Measurements from ENCODE around the gene RAB44. TPM values are rescaled to one million over a fixed set of nuclear protein-coding genes. Genes with fewer than 3 reads are reported as not detected.

RAB44 gene
- total and polyA plus RNA-seq, 2 of the 4 experiments (the other 2 are of a cell fraction), result 0.03 TPM; not detected in 1

DNA sequence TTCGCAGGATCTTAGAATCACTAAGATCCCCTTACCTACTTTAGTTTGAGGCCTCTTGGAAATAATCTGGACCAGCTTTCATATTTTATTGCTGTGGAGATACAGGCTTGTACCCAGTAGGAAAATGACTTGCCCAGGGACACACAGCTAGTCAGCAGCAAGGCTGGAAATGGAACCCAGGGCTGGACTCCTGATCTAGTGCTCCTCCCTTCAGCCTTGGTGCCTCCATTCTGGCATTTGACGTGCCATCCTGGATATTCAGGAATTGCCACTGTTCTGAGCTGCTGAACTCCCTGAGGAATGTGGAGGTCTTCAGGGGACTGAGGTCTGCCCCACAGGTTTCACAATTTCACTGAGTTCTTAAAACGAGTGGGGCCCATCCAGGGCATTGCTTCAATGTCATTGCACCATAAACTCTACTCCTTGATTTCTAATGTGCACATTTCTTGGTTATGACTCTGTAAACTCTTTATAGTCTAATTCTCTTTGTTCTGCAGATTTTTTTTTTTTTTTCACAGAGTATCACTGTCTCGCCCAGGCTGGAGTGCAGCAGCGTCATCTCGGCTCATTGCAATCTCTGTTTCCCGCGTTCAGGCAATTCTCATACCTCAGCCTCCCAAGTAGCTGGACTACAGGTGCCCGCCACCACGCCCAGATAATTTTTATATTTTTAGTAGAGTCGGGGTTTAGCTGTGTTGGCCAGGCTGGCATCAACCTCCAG, 45.8 kb upstream of the RAB44 start:
- ChIA-PET POLR2A (ENCODE audit: unreplicated experiment) (interaction anchor here (0.8 kb wide), 1 partner anchor 27 kb away, joined by 3 read pairs; the partner anchor contains the start of gene CDKN1A), CTCF (interaction anchor here (0.6 kb wide), 1 partner anchor 338 kb away, joined by 3 read pairs; no protein-coding TSS in a partner anchor)
- Histone ChIP-seq H2BK15ac (ENCODE audit: low read depth, low read length) (no peak overlapping the region), H3K4me1 (ENCODE audit: control insufficient read depth, insufficient read depth, low read length) (0 out of 2 replicates have a peak, but pooled peaks cover 2% of the 10 kb centered on the region), H3K36me3 (ENCODE audit: control insufficient read depth, insufficient read depth, low read length) (no peaks in the 10 kb centered on the region), H3K23ac (ENCODE audit: low read depth, low read length) (no peak overlapping the region), H4K8ac (ENCODE audit: low read depth in 2 of 2, low read length in 2 of 2) (no peak overlapping the region), H3K79me1 (ENCODE audit: low read depth in 1 of 2, low read length in 2 of 2) (no peaks in the 10 kb centered on the region), H3K4me2 (ENCODE audit: low read depth, low read length) (no peak overlapping the region), H3K27ac (ENCODE audit: insufficient read depth, low read length) (no peak overlapping the region), H3K9ac (ENCODE audit: low read depth, low read length) (no peak overlapping the region), H2BK120ac (ENCODE audit: low read depth, low read length) (no peak overlapping the region), H2AK5ac (ENCODE audit: low read depth, low read length) (no peak overlapping the region; the same call in 1 of the 2 replicates), H4K91ac (ENCODE audit: insufficient read depth, low read depth, low read length) (no peak overlapping the region), H2BK5ac (ENCODE audit: low read depth, low read length, poor library complexity, severe bottlenecking) (no peak overlapping the region), H3K4me3 (ENCODE audit: insufficient read depth, low read depth, low read length) (no peak overlapping the region), H3K4ac (ENCODE audit: low read depth, low read length) (no peak overlapping the region), H3K14ac (replicated peaks; ENCODE audit: low read depth, low read length) (no peak overlapping the region), H4K5ac (ENCODE audit: low read depth, low read length) (no peak overlapping the region), H2BK20ac (ENCODE audit: low read depth, low read length) (no peak overlapping the region), H3K18ac (ENCODE audit: low read depth, low read length) (no peak overlapping the region), H4K20me1 (ENCODE audit: insufficient read depth, low read length) (no peaks in the 10 kb centered on the region), H2AK9ac (replicated peaks; ENCODE audit: low read depth, low read length, poor library complexity) (no peak overlapping the region), H3K27me3 (ENCODE audit: control insufficient read depth, insufficient read depth, low read length) (peaks cover 12% of the 10 kb centered on the region), H3K56ac (ENCODE audit: extremely low read depth, insufficient read depth, low read length) (no peak overlapping the region), H3K9me1 (ENCODE audit: insufficient read depth, low read length) (no peaks in the 10 kb centered on the region), H2AFZ (replicated peaks; ENCODE audit: low read length, poor library complexity) (no peak overlapping the region), H3K9me3 (ENCODE audit: control insufficient read depth, insufficient read depth, low read length) (no peaks in the 10 kb centered on the region)
- intact Hi-C loops (cut with micrococcal nuclease) (no loop called here), in situ Hi-C loops (cut with MboI; ENCODE audit: low sequenced_read_pairs) (no loop called here), dilution Hi-C loops (cut with HindIII; ENCODE audit: low sequenced_read_pairs, unreplicated experiment) (no loop called here)
- no peak for TF ChIP-seq MAFK (IDR thresholded peaks at IDR 0.05; ENCODE audit: low read depth, low read length)
- TF ChIP-seq MXI1 (IDR thresholded peaks at IDR 0.05; ENCODE audit: borderline replicate concordance, low read depth, low read length), result no peak
- TF ChIP-seq, protein P1, sequence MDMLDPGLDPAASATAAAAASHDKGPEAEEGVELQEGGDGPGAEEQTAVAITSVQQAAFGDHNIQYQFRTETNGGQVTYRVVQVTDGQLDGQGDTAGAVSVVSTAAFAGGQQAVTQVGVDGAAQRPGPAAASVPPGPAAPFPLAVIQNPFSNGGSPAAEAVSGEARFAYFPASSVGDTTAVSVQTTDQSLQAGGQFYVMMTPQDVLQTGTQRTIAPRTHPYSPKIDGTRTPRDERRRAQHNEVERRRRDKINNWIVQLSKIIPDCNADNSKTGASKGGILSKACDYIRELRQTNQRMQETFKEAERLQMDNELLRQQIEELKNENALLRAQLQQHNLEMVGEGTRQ (IDR thresholded peaks at IDR 0.05; ENCODE audit: low read depth, low read length), result no peak
- no peak for TF ChIP-seq CHD1 (IDR thresholded peaks at IDR 0.05; ENCODE audit: low read depth, low read length)
- no peak for TF ChIP-seq RAD21 (IDR thresholded peaks at IDR 0.05; ENCODE audit: low read length)
- no peak for TF ChIP-seq NFE2L2 (IDR thresholded peaks at IDR 0.05; ENCODE audit: low read depth, low read length)
- TF ChIP-seq SMC3 (IDR thresholded peaks at IDR 0.05; ENCODE audit: low read depth, low read length), result no peak
- TF ChIP-seq, protein P2, sequence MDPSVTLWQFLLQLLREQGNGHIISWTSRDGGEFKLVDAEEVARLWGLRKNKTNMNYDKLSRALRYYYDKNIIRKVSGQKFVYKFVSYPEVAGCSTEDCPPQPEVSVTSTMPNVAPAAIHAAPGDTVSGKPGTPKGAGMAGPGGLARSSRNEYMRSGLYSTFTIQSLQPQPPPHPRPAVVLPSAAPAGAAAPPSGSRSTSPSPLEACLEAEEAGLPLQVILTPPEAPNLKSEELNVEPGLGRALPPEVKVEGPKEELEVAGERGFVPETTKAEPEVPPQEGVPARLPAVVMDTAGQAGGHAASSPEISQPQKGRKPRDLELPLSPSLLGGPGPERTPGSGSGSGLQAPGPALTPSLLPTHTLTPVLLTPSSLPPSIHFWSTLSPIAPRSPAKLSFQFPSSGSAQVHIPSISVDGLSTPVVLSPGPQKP (IDR thresholded peaks at IDR 0.05; ENCODE audit: borderline replicate concordance, low read depth, low read length), result no peak
- no peak for TF ChIP-seq POLR2A (IDR thresholded peaks at IDR 0.05; ENCODE audit: low read depth, low read length)
- TF ChIP-seq RFX5 (IDR thresholded peaks at IDR 0.05; ENCODE audit: low read depth, low read length), result no peak
- TF ChIP-seq, protein P3, sequence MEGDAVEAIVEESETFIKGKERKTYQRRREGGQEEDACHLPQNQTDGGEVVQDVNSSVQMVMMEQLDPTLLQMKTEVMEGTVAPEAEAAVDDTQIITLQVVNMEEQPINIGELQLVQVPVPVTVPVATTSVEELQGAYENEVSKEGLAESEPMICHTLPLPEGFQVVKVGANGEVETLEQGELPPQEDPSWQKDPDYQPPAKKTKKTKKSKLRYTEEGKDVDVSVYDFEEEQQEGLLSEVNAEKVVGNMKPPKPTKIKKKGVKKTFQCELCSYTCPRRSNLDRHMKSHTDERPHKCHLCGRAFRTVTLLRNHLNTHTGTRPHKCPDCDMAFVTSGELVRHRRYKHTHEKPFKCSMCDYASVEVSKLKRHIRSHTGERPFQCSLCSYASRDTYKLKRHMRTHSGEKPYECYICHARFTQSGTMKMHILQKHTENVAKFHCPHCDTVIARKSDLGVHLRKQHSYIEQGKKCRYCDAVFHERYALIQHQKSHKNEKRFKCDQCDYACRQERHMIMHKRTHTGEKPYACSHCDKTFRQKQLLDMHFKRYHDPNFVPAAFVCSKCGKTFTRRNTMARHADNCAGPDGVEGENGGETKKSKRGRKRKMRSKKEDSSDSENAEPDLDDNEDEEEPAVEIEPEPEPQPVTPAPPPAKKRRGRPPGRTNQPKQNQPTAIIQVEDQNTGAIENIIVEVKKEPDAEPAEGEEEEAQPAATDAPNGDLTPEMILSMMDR (conservative IDR thresholded peaks at IDR 0.05; ENCODE audit: low read depth, low read length), result no peak
- BruUV-seq (replicated peaks), result no TSS peak
- DNase-seq (no peak), ATAC-seq (ENCODE audit: low read depth) (no peak)
- WGBS, 2 experiments (ENCODE audit: extremely low coverage in 2 of 2, insufficient read length in 1 of 2), result no CpG with 5 or more reads among the region's 11 CpGs

Data from IMR-90 (cell line).